Liver (tissue), 5 donors: Measurements from ENCODE around the gene GDPD2. TPM values are rescaled to one million over a fixed set of nuclear protein-coding genes. Genes with fewer than 3 reads are reported as not detected.

Source experiments
- polyA plus RNA-seq, 2 donors: library from polyadenylated mRNA; stranded (reverse) in 1 of 2; unstranded in 1 of 2; fragments of 200-250 nt in 1 of 2; fragments of >200 nt in 1 of 2; fragmentation: Nextera tagmentation in 1 of 2; extraction: Ambion mirVana in 1 of 2; gene quantifications; one replicate each; pipeline versions ENCODE4 v1.2.1 to v1.2.3, GENCODE V29; 2013 to 2015
- small RNA-seq: library from RNA; depleted of rRNA; stranded (forward); fragments of <200 nt; gene quantifications from one replicate; pipeline ENCODE3, GENCODE V24; 2014
- total RNA-seq, 2 donors: library from RNA; depleted of rRNA; stranded (reverse); fragments of >200 nt; gene quantifications; one replicate each; pipeline ENCODE4 v1.2.3, GENCODE V29; 2014
- donor health status: healthy.
- donor health status: healthy.
- donor health status: healthy.

Gene GDPD2
- total and polyA plus RNA-seq, 4 donors, result not detected

Small RNA genes lying within 50 kb of the gene (small RNA-seq; reads per million reads assigned to genes)
- not detected for gene RNU4-81P
- gene RNY4P23, result 0.97 reads per million, percentile 77 among the genes with 10 or more reads in this experiment

Other genes with a start within 250 kb of the GDPD2 start
- gene DGAT2L6, start 245.8 kb upstream of the GDPD2 start, total RNA-seq, result not detected
- gene DGAT2L6, start 245.8 kb upstream of the GDPD2 start, polyA plus RNA-seq, result not detected
- not detected for gene AWAT1, start 188.7 kb upstream of the GDPD2 start, total RNA-seq
- gene AWAT1, start 188.7 kb upstream of the GDPD2 start, polyA plus RNA-seq, result not detected
- gene P2RY4, start 163.1 kb upstream of the GDPD2 start, total RNA-seq, result under 1 TPM; 0.08 to 0.28 TPM
- not detected for gene P2RY4, start 163.1 kb upstream of the GDPD2 start, polyA plus RNA-seq
- not detected for gene ARR3, start 155.0 kb upstream of the GDPD2 start, total RNA-seq
- not detected for gene ARR3, start 155.0 kb upstream of the GDPD2 start, polyA plus RNA-seq
- not detected for gene RAB41, start 141.1 kb upstream of the GDPD2 start, total RNA-seq
- gene RAB41, start 141.1 kb upstream of the GDPD2 start, polyA plus RNA-seq, result not detected
- 10 to 100 TPM in 1 of 2 donors, 1 to 10 TPM in 1; 8.5 to 13.3 TPM for gene PDZD11, start 133.4 kb upstream of the GDPD2 start, total RNA-seq
- gene PDZD11, start 133.4 kb upstream of the GDPD2 start, polyA plus RNA-seq, result 10 to 100 TPM; 18.4 to 25.9 TPM
- gene KIF4A, start 133.2 kb upstream of the GDPD2 start, total RNA-seq, result 10 to 100 TPM in 1 of 2 donors, under 1 TPM in 1; under 0.01 to 17.3 TPM
- under 1 TPM; 0.07 to 0.92 TPM for gene KIF4A, start 133.2 kb upstream of the GDPD2 start, polyA plus RNA-seq
- 1 to 10 TPM; 2.8 to 6.5 TPM for gene DLG3, start 21.5 kb downstream of the GDPD2 start, total RNA-seq
- under 1 TPM; 0.57 to 0.65 TPM for gene DLG3, start 21.5 kb downstream of the GDPD2 start, polyA plus RNA-seq